Endothelial cell of umbilical vein (primary cell): ENCODE results near the gene HDAC7. TPM values are rescaled to one million over a fixed set of nuclear protein-coding genes. Genes with fewer than 3 reads are reported as not detected.

ENCODE experiments used
- BruUV-seq: library from RNA; stranded (reverse); fragments of 400-500 nt; replicated peaks from 2 replicates; lab custom pipeline; 2021; lab: Mats Ljungman, UMichigan
- CTCF ChIA-PET: fragments of 300-600, 350-600 bp; sonication (Branson Sonifier 250); formaldehyde crosslinking; loops from one replicate; lab custom pipeline; 2021; ENCODE audit warnings: antibody characterized with exemption, inconsistent platforms; lab: Charles Lee
- POLR2A ChIA-PET: fragments of 300-600, 350-600 bp; sonication (Branson Sonifier 250); formaldehyde crosslinking; loops from one replicate; lab custom pipeline; 2021; ENCODE audit warnings: antibody characterized with exemption, inconsistent platforms; lab: Charles Lee
- DNase-seq: peaks from one replicate; pipeline ENCODE4 v3.0.0-alpha.2; 2011; ENCODE audit warnings: low read depth, low spot score
- FAIRE-seq: peaks from 2 replicates; lab custom pipeline; 2011; peaks lifted over from hg19 to GRCh38; lab: Jason Lieb, UNC
- H2AFZ ChIP-seq: 2 replicates; pipeline ENCODE4 v1.6.0; 2012; ENCODE audit warnings: low read depth, low read length, control low read depth, inconsistent platforms
- H3K27ac ChIP-seq: 2 replicates; pipeline ENCODE4 v1.5.1; 2011; ENCODE audit warnings: low read depth, mild to moderate bottlenecking, control low read depth, low read length, moderate library complexity; ENCODE audit not compliant: insufficient read depth
- H3K27me3 ChIP-seq, 2 experiments: 2 replicates each; pipeline versions ENCODE4 v1.6.0 to v1.6.1; 2011; ENCODE audit warnings: low read length in 2 of 2, mixed read lengths in 1 of 2; ENCODE audit not compliant: control insufficient read depth in 2 of 2, insufficient read depth in 2 of 2
- H3K36me3 ChIP-seq, 2 experiments: 2 replicates in 1 of 2; 3 replicates in 1 of 2; pipeline ENCODE4 v1.5.1; 2011; ENCODE audit warnings: low read length in 2 of 2, mild to moderate bottlenecking in 1 of 2, moderate library complexity in 1 of 2; ENCODE audit not compliant: control insufficient read depth in 2 of 2, insufficient read depth in 2 of 2; ENCODE audit errors: extremely low read depth in 1 of 2
- H3K4me1 ChIP-seq: 3 replicates; pipeline ENCODE4 v1.5.1; 2011; ENCODE audit warnings: mild to moderate bottlenecking, low read length; ENCODE audit not compliant: control insufficient read depth, insufficient read depth; ENCODE audit errors: extremely low read depth
- H3K4me2 ChIP-seq: 2 replicates; pipeline ENCODE4 v1.6.1; 2011; ENCODE audit warnings: low read length, control low read depth, mixed read lengths; ENCODE audit not compliant: insufficient read depth
- H3K4me3 ChIP-seq, 3 experiments: fragments of 200-600 bp in 1 of 3; sonication (generic), shearing (Covaris generic) in 1 of 3; replicated peaks in 1 of 3; 2 replicates each; pipeline ENCODE4 v1.5.1; 2011 to 2016; ENCODE audit warnings: control low read depth in 3 of 3, low read length in 3 of 3, mild to moderate bottlenecking in 2 of 3, inconsistent platforms in 1 of 3, low read depth in 1 of 3, moderate library complexity in 1 of 3; ENCODE audit not compliant: insufficient read depth in 1 of 3
- H3K79me2 ChIP-seq: 2 replicates; pipeline ENCODE4 v1.6.0; 2012; ENCODE audit warnings: low read length, inconsistent platforms; ENCODE audit not compliant: control insufficient read depth, insufficient read depth
- H3K9ac ChIP-seq: replicated peaks from 2 replicates; pipeline ENCODE3; 2011; ENCODE audit warnings: low read length, control low read depth; ENCODE audit not compliant: insufficient read depth; ENCODE audit errors: extremely low read depth
- H3K9me1 ChIP-seq: replicated peaks from 3 replicates; pipeline ENCODE4 v1.6.0; 2011; ENCODE audit warnings: mild to moderate bottlenecking, low read length; ENCODE audit not compliant: control insufficient read depth, insufficient read depth; ENCODE audit errors: extremely low read depth
- H3K9me3 ChIP-seq: replicated peaks from 2 replicates; pipeline ENCODE4 v1.5.1; 2012; ENCODE audit warnings: low read length, inconsistent platforms; ENCODE audit not compliant: control insufficient read depth, insufficient read depth
- H4K20me1 ChIP-seq: replicated peaks from 2 replicates; pipeline ENCODE3; 2011; ENCODE audit warnings: mild to moderate bottlenecking, low read length; ENCODE audit not compliant: control insufficient read depth, insufficient read depth; ENCODE audit errors: extremely low read depth
- EZH2 ChIP-seq: IDR thresholded peaks from 2 replicates; pipeline ENCODE4 v1.6.1; 2012; ENCODE audit warnings: borderline replicate concordance, low read depth, mild to moderate bottlenecking, moderate library complexity, low read length, inconsistent platforms; ENCODE audit not compliant: severe bottlenecking
- FOS ChIP-seq: IDR thresholded peaks from 2 replicates; pipeline ENCODE4 v1.6.1; 2011; ENCODE audit warnings: mild to moderate bottlenecking, low read length, moderate library complexity, borderline replicate concordance; ENCODE audit not compliant: insufficient read depth
- GATA2 ChIP-seq: IDR thresholded peaks from 2 replicates; pipeline ENCODE4 v1.7.0; 2011; ENCODE audit warnings: low read depth, mild to moderate bottlenecking, moderate library complexity, mixed read lengths, low read length; ENCODE audit not compliant: insufficient read length, insufficient read depth
- JUN ChIP-seq: IDR thresholded peaks from 2 replicates; pipeline ENCODE4 v1.6.1; 2011; ENCODE audit warnings: borderline replicate concordance, low read depth; ENCODE audit not compliant: insufficient read length, insufficient read depth
- MYC ChIP-seq: IDR thresholded peaks from one replicate; pipeline ENCODE4 v1.6.1; 2011; ENCODE audit warnings: mild to moderate bottlenecking, low read depth, low read length
- POLR2A ChIP-seq: IDR thresholded peaks from 2 replicates; pipeline ENCODE4 v1.6.1; 2012; ENCODE audit warnings: low read depth, mild to moderate bottlenecking, control low read depth, low read length
- POLR2AphosphoS5 ChIP-seq: IDR thresholded peaks from 2 replicates; pipeline ENCODE4 v1.6.1; 2012; ENCODE audit warnings: low read depth, mild to moderate bottlenecking, control low read depth, low read length, moderate library complexity; ENCODE audit not compliant: insufficient read depth
- dilution Hi-C: fragments of 300-500 bp; cut with MboI; formaldehyde crosslinking; loops from one replicate; pipeline ENCODE4 v1.15.0; 2019; ENCODE audit warnings: low sequenced_read_pairs; ENCODE audit not compliant: extremely low pct_ligation_motif_present
- intact Hi-C: fragments of 100-400 bp; cut with micrococcal nuclease; formaldehyde crosslinking; loops from one replicate; pipeline ENCODE4 v1.10.0; 2022
- polyA plus RNA-seq, 4 experiments: library from polyadenylated mRNA; depleted of rRNA in 3 of 4; stranded (reverse) in 3 of 4; unstranded in 1 of 4; fragments of >200 nt; gene quantifications; 2 replicates each; pipeline versions ENCODE4 v1.2.1 to v1.2.3, GENCODE V29; 2011 to 2012; ENCODE audit warnings: missing spikeins in 1 of 4
- total RNA-seq: library from RNA; stranded (reverse); gene quantifications from 2 replicates; pipeline ENCODE4 v1.2.3, GENCODE V29; 2021
- TF ChIP-seq, protein P1 (sequence below), 2 donors: IDR thresholded peaks; 1 replicate in 1 of 2; 2 replicates in 1 of 2; pipeline ENCODE4 v1.5.1; 2011; ENCODE audit warnings: low read length in 2 of 2, mild to moderate bottlenecking in 2 of 2, moderate library complexity in 2 of 2, control low read depth in 1 of 2, inconsistent platforms in 1 of 2, low read depth in 1 of 2; ENCODE audit not compliant: insufficient read depth in 1 of 2; ENCODE audit errors: extremely low read depth in 1 of 2
- TF ChIP-seq, protein P2 (sequence below): IDR thresholded peaks from 2 replicates; pipeline ENCODE4 v1.6.1; 2011; ENCODE audit not compliant: insufficient read depth, insufficient read length

Gene HDAC7
- total and polyA plus RNA-seq, 2 donors (not counting 3 experiments of a cell fraction or from before 2014, with no cell fraction given): 119 to 249 TPM

DNA sequence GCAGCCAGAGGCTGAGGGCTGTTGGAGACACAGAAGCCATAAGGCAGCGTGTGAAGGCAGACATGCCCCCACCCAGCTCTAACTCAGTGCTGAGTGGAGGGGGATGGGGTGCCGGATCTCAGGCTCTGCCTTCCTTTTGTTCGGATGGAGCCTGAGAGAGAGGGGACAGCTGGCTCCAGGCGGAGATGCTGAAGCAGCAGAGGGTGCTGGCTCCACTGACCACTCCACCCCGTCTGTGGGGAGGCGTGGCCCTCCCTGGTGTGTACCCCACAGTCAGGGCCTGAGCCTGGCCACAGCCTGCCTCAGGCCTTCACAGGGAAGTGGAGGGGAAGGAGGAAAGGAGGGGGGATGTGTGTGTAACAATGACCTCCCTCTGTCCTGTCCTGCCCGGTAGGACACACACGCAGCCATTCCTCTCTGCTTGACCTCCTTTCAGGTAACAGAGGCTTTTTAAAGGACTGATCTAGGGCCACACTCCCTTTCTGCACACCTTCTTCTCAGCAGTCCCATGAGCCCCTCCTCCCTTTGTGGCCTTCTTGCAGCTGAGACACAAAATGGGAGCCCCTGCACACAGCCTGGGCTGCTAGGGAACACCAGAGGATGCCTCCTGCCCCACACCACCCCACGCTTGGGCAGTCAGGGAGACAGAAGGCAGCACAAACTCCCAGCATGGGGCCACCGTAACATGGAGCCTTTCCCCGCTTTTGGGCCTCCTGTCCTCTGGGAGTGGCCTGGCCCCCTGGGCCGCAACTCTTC is 84.8 kb downstream of the HDAC7 start:
- POLR2A ChIA-PET: no interaction called here

More for the DNA sequence above, 84.8 kb downstream of the HDAC7 start:
- Histone ChIP-seq H2AFZ (no peak overlapping the region), H4K20me1 (no peaks in the 10 kb centered on the region), H3K36me3 (peaks cover 0 to 14% of the 10 kb centered on the region in 2 experiments), H3K27ac (no peak overlapping the region), H3K4me2 (no peak overlapping the region), H3K4me3 (no peak overlapping the region), H3K27me3 (no peaks in the 10 kb centered on the region), H3K9me3 (no peaks in the 10 kb centered on the region), H3K79me2 (no peaks in the 10 kb centered on the region), H3K9me1 (no peaks in the 10 kb centered on the region), H3K4me1 (peaks cover 3% of the 10 kb centered on the region), H3K9ac (no peak overlapping the region)
- no peak for FAIRE-seq
- no peak for DNase-seq
- TF ChIP-seq, protein P1, sequence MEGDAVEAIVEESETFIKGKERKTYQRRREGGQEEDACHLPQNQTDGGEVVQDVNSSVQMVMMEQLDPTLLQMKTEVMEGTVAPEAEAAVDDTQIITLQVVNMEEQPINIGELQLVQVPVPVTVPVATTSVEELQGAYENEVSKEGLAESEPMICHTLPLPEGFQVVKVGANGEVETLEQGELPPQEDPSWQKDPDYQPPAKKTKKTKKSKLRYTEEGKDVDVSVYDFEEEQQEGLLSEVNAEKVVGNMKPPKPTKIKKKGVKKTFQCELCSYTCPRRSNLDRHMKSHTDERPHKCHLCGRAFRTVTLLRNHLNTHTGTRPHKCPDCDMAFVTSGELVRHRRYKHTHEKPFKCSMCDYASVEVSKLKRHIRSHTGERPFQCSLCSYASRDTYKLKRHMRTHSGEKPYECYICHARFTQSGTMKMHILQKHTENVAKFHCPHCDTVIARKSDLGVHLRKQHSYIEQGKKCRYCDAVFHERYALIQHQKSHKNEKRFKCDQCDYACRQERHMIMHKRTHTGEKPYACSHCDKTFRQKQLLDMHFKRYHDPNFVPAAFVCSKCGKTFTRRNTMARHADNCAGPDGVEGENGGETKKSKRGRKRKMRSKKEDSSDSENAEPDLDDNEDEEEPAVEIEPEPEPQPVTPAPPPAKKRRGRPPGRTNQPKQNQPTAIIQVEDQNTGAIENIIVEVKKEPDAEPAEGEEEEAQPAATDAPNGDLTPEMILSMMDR (IDR thresholded peaks at IDR 0.05; ENCODE audit: extremely low read depth in 1 of 2, insufficient read depth in 1 of 2, low read depth in 1 of 2, low read length in 2 of 2): no peak
- TF ChIP-seq, protein P2, sequence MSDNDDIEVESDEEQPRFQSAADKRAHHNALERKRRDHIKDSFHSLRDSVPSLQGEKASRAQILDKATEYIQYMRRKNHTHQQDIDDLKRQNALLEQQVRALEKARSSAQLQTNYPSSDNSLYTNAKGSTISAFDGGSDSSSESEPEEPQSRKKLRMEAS: no peak
- no peak for TF ChIP-seq FOS
- no peak for TF ChIP-seq EZH2
- no peak for TF ChIP-seq POLR2AphosphoS5
- no peak for TF ChIP-seq POLR2A
- no peak for TF ChIP-seq MYC
- TF ChIP-seq JUN: no peak
- no peak for TF ChIP-seq GATA2
- intact Hi-C loops (no loop called here), dilution Hi-C loops (no loop called here)
- no TSS peak for BruUV-seq
- CTCF ChIA-PET: interaction anchor here (1.3 to 10.4 kb wide), 4 partner anchors 7 to 103 kb away, joined by 3 to 385 read pairs (median 29); partner anchors contain the start of gene SLC48A1
